PFSK-1 (cell line): Measurements from ENCODE around the gene RNF145.

Experiments
- FOXP2 ChIP-seq: optimal IDR thresholded peaks from 2 replicates; pipeline ENCODE3; 2011; ENCODE audit warnings: borderline replicate concordance, control low read depth, inconsistent platforms; ENCODE audit not compliant: insufficient read depth; ENCODE audit errors: extremely low read length, extremely low read depth
- POLR2AphosphoS5 ChIP-seq: IDR thresholded peaks from 2 replicates; pipeline ENCODE4 v1.6.1; 2012; ENCODE audit warnings: low read depth, mild to moderate bottlenecking, control low read depth, low read length, moderate library complexity
- REST ChIP-seq, 2 experiments: IDR thresholded peaks; 2 replicates each; pipeline versions ENCODE4 v1.6.1 to v1.8.0; 2011 to 2012; ENCODE audit warnings: low read depth in 2 of 2, low read length in 2 of 2, control low read depth in 1 of 2, inconsistent platforms in 1 of 2, mild to moderate bottlenecking in 1 of 2, moderate library complexity in 1 of 2; ENCODE audit not compliant: insufficient read depth in 1 of 2
- SIN3A ChIP-seq: IDR thresholded peaks from 2 replicates; pipeline ENCODE4 v1.6.1; 2012; ENCODE audit warnings: mild to moderate bottlenecking, low read length, moderate library complexity, borderline replicate concordance; ENCODE audit not compliant: insufficient read depth
- TAF1 ChIP-seq: IDR thresholded peaks from 2 replicates; pipeline ENCODE4 v1.6.1; 2012; ENCODE audit warnings: low read length, control low read depth, borderline replicate concordance; ENCODE audit not compliant: insufficient read depth

RNF145 gene

GRCh38 chr5:159207686-159208513 is 1.5 kb downstream of the RNF145 start:
- no peak for TF ChIP-seq REST (IDR thresholded peaks at IDR 0.05; ENCODE audit: insufficient read depth in 1 of 2, low read depth in 2 of 2, low read length in 2 of 2)
- TF ChIP-seq FOXP2: peak; percentile 32
- no peak for TF ChIP-seq POLR2AphosphoS5
- TF ChIP-seq SIN3A: peak; percentile 50; the same call in 1 of the 2 replicates
- TF ChIP-seq TAF1: peak; percentile 52; the same call in 1 of the 2 replicates

GRCh38 chr5:159207222-159207685 is 2.1 kb downstream of the RNF145 start:
- TF ChIP-seq SIN3A (peak; percentile 53; the same call in 1 of the 2 replicates), TAF1 (no peak), POLR2AphosphoS5 (no peak), REST (IDR thresholded peaks at IDR 0.05; ENCODE audit: insufficient read depth in 1 of 2, low read depth in 2 of 2, low read length in 2 of 2) (no peak)

GRCh38 chr5:159206818-159207217 is 2.5 kb downstream of the RNF145 start:
- no peak for TF ChIP-seq REST (IDR thresholded peaks at IDR 0.05; ENCODE audit: insufficient read depth in 1 of 2, low read depth in 2 of 2, low read length in 2 of 2)
- TF ChIP-seq SIN3A: no peak
- TF ChIP-seq FOXP2: no peak
- TF ChIP-seq POLR2AphosphoS5: no peak

GRCh38 chr5:159206368-159206767 is 3.0 kb downstream of the RNF145 start:
- no peak for TF ChIP-seq FOXP2
- TF ChIP-seq REST (IDR thresholded peaks at IDR 0.05; ENCODE audit: insufficient read depth in 1 of 2, low read depth in 2 of 2, low read length in 2 of 2): no peak
- no peak for TF ChIP-seq SIN3A
- no peak for TF ChIP-seq POLR2AphosphoS5
- TF ChIP-seq TAF1: no peak
